GM12891 (cell line): Measurements from ENCODE around the gene CFAP73.

ENCODE experiments used
- PAX5 ChIP-seq: IDR thresholded peaks from 2 replicates; pipeline ENCODE4 v1.6.1; 2011; ENCODE audit warnings: low read length, moderate library complexity, mild to moderate bottlenecking; ENCODE audit not compliant: insufficient read depth, severe bottlenecking
- POLR2A ChIP-seq: IDR thresholded peaks from 2 replicates; pipeline ENCODE4 v1.6.1; 2011; ENCODE audit warnings: low read depth, low read length, control low read depth
- POLR2AphosphoS5 ChIP-seq: IDR thresholded peaks from 2 replicates; pipeline ENCODE4 v1.6.1; 2011; ENCODE audit warnings: low read depth, low read length, control low read depth
- POU2F2 ChIP-seq: IDR thresholded peaks from 2 replicates; pipeline ENCODE4 v1.6.1; 2011; ENCODE audit warnings: low read depth, mild to moderate bottlenecking, control low read depth, low read length, moderate library complexity
- TAF1 ChIP-seq: IDR thresholded peaks from 2 replicates; pipeline ENCODE4 v1.6.1; 2011; ENCODE audit warnings: low read depth, low read length, control low read depth

DNA sequence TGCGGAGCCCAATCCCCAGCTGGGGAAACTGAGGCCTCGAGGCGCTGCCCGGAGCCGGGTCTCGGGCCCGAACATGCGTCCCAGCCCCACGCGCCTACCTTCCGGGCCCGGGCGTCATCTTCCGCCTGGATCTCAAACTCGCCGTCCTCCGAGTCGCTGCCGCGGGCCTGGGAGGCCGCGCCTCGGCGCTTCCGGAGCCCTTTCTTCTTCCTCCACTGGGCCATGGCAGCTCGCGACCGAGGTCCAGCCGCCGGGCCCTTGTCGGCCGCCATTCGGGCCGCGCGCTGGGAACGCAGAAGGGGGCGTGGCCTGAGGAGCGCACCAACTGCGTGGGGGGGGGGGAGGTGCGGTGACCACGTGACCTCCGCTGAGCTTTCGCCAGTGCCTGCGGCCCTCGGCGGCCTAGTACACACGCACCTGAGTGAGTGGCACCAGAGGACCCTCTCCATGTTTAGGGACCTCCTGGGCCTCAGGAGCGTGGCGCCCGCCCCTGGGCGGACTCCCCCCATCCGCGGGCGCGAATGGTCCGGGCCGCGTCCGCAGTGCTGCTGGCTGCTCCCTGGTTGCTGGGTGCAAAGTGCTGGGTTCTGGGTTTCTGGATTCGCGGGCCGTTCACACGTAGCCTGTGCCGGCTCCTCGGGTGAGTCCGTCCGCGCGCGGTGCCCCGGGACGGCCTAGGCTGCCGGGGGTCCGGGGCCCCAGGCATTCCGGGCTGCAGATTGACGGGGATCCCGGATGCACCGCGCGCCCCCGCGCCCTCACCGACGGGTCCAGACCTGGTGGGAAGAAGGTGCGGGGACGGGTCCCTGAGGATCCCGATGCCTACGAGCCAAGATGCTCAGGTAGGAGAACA is 35.9 kb downstream of the CFAP73 start, which contains the start of the genes DDX54 and RITA1:
- TF ChIP-seq POLR2A (peak; percentile 89), POLR2AphosphoS5 (peak; percentile 80), TAF1 (peak; percentile 86), POU2F2 (no peak), PAX5 (no peak)
